HG03457 (cell line): ENCODE results near the gene ACD.
"Not testable (repeated sequence)": the region's sequence is repeated elsewhere in the genome, so short reads cannot be mapped to it uniquely, and the experiment has no call there.

Experiments used
- ATAC-seq: cut with Tn5 transposase; IDR thresholded peaks from one replicate; pipeline ENCODE4 v1.9.1; 2021; ENCODE audit warnings: moderate number of reproducible peaks; ENCODE audit not compliant: unreplicated experiment

The ACD gene

DNA sequence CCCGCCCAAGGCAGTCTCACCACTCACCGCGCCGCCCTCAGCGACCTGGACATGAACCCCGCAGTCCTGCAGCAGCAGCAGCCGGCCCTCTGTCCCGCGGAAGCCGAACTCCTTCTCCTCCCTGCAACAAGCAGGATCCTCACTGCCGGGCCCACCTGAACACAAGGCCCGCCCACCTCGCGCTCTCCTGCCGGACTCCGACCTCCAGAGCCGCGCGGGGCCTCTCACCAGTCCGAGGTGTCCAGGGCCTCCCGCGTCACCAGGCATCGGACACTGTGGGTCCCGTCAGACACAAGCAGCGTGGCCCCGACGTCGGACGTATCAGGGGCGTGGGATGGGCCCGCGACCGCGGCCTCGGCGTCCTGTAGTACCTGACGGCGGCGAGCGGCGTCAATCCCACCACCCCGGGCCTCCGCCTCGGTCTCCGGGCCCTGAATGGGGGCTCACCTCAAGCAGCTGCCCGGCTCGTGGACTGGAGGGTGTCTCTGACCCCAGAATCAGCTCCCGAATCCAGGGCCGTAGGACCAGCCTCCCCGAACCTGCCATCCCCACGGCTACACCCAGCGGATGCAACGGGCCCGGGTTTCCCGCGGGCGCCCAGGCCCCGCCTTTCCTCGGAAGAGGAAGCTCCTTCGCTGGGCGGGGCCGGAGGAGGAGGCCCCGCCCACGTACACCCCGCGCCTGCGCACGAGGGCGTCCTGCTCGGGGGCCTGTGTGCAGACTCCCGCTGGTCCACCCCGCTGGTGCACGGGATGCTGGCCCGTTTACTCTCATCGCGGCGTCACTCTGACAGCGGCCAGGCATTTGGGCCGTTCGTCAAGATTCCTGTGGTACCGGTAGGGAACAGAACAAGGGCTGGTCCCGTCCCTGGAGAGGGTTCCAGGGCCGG is at the start of gene ACD:
Gene ACD, minus strand, starts transcription at position 586 of the 889 bp plus-strand sequence. Its CDS starts 40 bp downstream, at position 546.
- ATAC-seq = peak; percentile 39

GRCh38 chr16:67709050-67709449 is 49.0 kb upstream of the ACD start:
- no peak for ATAC-seq

DNA sequence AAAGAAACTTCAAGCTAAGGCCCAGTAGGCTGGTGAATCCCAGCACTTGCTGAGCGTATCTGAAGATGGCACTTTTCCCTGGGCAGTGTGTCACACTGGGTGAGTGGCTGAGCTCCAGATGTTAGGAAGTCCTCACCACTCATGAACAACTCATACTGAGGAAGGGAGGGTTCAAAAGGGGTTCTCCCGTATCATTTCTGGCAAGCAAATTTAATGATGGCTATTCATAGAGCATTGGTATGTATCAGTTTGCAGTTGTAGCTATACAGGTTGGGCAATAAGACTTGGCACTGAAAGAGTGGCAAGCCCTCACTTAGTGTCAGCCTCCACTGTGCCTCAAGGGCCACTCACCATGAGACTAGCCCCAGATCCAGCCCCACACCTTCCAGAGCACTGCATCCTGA is 48.3 kb upstream of the ACD start:
- ATAC-seq = no peak

- no peak for ATAC-seq
Measured at GRCh38 chr16:67707790-67708189, 47.7 kb upstream of the ACD start.

DNA sequence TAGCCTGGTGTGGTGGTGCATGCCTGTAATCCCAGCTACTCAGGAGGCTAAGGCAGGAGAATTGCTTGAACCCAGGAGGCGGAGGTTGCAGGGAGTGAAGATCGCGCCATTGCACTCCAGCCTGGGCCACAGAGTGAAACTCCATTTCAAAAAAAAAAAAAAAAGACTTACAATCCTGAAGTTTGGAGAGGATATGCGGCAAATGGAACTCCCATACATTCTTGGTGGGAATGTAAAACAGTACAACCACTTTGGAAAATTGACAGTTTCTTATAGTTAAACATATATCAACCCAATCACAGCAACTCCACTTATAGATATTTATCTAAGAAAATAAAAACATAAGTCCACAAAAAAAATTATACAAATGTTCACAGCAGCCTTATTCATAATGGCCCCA is 47.1 kb upstream of the ACD start:
- ATAC-seq = no peak

GRCh38 chr16:67704110-67704509 is 44.0 kb upstream of the ACD start:
- no peak for ATAC-seq

DNA sequence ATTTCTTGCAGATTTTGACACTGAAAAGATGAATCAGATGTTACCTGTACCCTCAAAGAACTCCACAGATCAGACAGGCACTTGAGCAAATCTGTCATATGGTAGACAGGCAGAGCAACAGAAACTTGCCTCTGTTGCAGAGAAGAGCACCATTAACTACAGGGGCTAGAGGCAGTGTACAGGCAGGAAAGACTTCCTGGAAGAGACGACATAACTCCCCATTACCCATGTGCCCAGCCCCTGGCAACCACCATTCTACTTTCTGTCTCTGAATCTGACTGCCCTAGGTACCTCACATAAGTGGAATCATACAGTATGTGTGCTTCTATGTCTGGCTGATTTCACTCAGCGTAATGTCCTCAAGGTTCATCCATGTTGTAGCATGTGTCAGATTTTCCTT is 43.6 kb upstream of the ACD start:
- no peak for ATAC-seq

DNA sequence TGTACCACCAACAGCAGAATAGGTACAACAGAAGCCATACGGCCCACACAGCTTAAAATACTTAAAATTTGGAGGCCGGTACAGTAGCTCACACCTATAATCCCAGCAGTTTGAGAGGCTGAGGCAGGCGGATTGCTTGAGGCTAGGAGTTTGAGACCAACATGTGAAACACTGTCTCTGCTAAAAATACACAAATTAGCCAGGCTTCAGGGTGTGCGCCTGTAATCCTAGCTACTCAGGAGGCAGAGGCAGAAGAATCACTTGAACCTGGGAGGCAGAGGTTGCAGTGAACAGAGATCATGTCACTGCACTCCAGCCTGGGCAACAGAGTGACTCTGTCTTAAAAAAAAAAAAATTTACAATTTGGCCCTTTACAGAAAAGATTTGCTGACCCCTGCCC is 42.1 kb upstream of the ACD start:
- no peak for ATAC-seq

DNA sequence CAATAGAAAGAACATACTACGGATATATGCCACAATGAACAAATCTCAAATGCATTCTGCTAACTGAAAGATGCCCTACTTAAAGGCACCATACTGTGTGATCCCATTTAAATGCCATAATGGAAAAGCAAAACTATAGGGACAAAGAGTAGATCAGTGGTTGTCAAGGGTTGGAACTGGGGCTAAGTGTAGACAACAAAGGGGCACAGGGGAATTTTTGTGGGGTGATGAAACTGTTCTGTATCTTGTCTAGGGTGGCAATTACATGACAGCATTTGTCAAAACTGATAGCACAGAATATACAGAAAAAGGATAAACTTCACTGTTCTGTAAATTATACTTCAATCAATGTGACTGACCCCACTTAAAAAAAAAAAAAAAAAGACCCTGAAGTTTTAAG is 41.4 kb upstream of the ACD start:
- ATAC-seq = no peak

DNA sequence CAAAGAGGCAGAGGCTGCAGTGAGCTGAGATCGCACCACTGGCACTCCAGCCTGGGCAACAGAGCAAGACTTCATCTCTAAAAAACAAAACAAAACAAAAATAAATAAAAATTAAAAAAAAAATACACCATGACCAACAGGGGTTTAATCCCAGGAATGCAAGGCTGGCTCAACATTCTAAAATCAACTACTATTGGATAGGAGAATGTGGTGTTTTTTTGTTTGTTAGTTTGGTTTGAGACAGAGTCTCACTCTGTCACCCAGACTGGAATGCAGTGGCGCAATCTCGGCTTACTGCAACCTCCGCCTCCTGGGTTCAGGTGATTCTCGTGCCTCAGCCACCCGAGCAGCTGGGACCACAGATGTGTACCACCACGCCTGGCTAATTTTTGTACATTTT is 39.2 kb upstream of the ACD start:
- ATAC-seq = no peak

DNA sequence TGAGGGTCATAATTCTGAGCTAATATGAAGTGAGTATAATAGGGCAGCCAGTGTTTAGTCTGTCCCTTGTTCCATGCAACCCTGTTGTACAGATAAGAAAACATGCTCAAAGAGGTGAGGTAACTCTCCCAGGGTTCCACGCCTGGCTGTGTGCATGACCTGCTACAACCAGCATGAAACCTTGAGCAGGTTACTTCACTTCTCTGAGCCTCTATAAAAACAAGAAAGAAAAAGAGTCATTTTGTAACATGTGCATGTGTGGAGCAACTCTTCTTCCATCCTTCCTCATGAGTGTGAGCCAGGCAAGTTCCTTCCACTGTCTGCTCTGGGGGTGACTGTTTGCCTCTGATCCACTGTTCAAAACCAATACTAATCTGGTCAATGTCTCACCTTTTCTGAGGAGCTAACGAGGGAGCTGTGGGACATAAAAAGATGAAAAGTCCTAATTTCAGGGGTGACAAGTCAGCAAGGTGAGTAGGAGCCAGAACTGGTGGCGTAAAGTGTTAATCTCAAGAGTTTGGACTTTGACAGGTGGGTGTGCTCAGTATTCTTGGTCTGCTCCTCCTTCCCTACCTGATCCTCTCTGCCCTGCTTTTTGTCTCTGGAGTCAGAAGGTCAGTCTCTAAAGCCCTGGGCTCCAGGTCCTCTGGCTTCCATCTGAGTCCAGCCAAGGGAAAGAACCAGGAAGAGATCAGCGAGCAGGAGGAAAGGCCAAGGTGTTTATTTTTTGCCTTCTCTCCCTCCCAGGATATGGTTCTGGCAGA is 37.5 kb upstream of the ACD start:
- no peak for ATAC-seq

DNA sequence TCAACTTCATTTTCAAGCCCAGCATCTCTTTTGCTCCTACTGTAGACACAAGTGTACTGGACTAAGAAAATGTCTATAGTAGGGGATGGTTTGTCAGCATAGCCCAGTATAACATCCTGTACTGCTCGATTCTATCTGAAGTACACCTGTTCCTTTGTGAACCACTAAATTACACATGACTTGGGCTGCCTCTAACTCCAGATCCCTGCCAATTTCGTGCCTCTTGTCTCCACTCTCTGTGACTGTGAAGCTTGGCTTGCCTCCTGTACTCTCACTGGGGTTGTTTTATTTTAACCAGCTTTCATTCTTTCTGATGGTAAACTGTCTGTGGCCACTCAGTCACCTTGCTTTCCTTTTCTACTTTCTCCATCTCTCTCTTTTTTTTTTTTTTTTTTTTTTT is 34.6 kb upstream of the ACD start:
- no peak for ATAC-seq

DNA sequence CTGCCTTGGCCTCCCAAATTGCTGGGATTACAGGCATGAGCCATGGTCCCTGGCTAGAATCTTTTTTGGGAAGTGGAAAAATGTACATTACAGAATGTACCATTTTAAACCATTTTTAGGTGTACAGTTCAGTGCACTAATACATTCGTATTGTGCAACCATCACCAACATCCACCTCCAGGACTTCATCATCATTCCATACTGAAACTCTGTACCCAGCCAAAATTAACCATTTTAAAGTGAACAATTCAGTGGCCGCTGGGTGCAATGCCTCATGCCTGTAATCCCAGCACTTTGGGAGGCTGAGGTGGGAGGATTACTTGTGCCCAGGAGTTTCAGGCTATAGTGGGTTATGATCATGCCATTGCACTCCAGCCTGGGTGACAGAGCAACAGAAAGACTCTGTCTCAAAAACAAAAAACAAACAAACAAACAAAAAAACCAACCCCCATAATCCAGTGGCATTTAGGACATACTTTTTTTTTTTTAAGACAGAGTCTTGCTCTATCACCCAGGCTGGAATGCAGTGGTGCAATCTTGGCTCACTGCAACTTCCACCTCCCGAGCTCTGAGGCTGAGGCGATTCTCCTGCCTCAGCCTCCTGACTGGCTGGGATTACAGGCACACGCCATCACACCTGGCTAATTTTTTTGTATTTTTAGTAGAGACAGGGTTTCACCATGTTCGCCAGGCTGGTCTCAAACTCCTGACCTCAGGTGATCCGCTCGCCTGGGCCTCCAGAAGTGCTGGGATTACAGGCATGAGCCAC is 33.6 kb upstream of the ACD start:
- ATAC-seq = not testable (repeated sequence)

- ATAC-seq = no peak
Measured at GRCh38 chr16:67685388-67686112, 25.5 kb upstream of the ACD start.

DNA sequence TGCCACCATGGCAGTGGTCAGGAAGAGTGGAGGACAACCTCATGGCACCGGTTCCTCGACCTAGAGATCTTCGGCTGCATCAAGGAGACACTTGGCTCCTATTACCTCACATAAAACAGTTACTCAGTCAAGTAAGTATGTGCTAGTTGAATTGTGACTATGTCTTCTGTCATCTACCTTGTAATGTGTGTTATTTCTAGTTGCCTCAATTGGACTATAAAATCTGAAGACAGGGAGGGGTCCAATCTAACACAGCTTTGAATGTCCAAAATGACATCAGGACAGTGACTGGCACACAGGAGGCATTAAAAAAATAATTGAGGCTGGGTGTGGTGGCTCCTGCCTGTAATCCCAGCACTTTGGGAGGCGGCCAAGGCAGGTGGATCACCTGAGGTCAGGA is 23.7 kb upstream of the ACD start:
- no peak for ATAC-seq

DNA sequence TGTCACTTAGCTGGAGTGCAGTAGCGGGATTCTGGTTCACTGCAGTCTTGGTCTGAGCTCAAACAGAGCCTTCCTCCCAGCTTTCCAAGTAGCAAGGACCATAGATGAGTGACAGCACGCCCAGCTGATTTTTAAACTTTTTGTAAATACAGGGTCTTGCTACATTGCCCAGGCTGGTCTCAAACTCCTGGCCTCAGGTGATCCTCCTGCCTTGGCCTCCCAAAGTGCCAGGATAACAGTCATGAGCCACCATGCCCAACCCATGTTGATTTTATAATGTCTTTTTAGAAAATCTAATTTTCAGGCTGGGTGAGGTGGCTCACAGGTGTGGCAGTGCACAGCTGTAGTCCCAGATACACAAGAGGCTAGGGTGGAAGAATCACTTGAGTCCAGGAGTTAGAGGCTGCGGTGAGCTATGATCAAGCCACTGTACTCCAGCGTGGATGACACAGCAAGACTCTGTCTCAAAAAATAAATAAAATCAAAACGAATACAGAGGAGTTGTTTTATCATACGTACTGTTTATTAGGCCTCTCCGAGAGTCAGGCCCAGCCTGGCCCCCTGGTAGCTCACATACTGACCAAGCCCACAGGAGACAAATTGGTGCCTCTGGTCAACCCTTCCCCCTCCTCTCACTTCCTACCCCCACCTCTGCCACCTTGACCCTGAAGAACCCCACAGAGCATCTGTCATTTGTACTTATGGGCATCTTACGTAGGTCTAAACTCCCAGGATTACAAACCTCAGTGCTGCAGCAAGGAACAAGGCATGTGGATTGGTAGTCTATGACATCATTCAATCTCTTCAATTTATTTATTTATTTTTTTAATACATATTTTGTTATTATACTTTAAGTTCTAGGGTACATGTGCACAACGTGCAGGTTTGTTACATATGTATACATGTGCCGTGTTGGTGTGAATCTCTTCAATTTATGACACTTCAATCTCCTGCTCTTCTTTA is 20.2 kb upstream of the ACD start:
- no peak for ATAC-seq

GRCh38 chr16:67678354-67679023 is 18.4 kb upstream of the ACD start:
- ATAC-seq = no peak

GRCh38 chr16:67677712-67678111 is 17.7 kb upstream of the ACD start:
- no peak for ATAC-seq

DNA sequence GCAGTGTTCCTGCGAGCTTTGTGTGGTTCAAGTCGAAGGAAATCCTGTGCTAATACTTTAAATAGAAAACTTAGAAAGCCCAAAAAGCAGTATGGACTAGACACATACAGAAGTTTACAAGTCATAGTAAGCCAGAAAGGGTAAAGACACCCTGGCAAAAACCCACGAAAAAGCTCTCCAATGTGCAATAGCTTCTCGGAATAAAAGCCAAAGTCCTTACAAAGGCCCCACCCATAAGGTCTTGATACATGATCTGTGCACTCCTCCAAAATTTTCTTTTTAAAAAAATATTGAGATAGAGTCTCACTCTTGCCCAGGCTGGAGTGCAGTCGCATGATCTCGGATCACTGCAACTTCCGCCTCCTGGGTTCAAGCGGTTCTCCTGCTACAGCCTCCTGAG is 16.9 kb upstream of the ACD start:
- no peak for ATAC-seq
